Measurements from ENCODE around the gene FITM1.

The FITM1 gene

DNA sequence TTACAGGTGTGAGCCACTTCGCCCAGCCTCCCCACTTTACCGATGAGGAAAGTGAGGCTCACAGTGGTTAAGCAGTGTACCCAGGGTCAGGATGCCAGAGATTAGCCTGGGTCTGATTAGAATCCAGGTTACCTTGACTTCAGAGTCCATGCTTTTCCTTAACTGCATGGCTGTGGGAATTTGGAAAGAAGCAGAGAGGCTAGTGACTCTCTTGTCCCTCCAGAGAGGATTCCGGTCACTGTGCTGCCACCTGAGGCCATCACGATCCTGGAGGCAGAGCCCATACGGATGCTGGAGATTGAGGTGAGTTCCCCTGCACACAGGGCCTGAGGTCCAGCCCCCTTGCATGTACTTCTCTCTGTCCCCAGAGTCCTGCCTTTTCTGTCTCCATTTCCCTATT, 46.1 kb downstream of the FITM1 start:
- Mint-ChIP-seq H3K4me1 (peaks cover 10% of the 10 kb centered on the region), H3K9me3 (no peaks in the 10 kb centered on the region), H3K27ac (no peak overlapping the region), H3K4me3 (no peak overlapping the region), H3K27me3 (no peaks in the 10 kb centered on the region), H3K36me3 (peaks cover 2% of the 10 kb centered on the region)

GRCh38 chr14:24177041-24177825, 46.8 kb downstream of the FITM1 start:
- no peaks in the 10 kb centered on the region for H3K27me3 Mint-ChIP-seq
- H3K27ac Mint-ChIP-seq = no peak overlapping the region
- H3K9me3 Mint-ChIP-seq = no peaks in the 10 kb centered on the region
- no peak overlapping the region for H3K4me3 Mint-ChIP-seq
- H3K36me3 Mint-ChIP-seq = peaks cover 2% of the 10 kb centered on the region
- peaks cover 6% of the 10 kb centered on the region for H3K4me1 Mint-ChIP-seq

GRCh38 chr14:24177891-24178290, 47.4 kb downstream of the FITM1 start:
- peaks cover 7% of the 10 kb centered on the region for H3K4me1 Mint-ChIP-seq
- peaks cover 4% of the 10 kb centered on the region for H3K36me3 Mint-ChIP-seq

GRCh38 chr14:24178399-24179178, 48.1 kb downstream of the FITM1 start:
- H3K27me3 Mint-ChIP-seq = no peaks in the 10 kb centered on the region
- no peaks in the 10 kb centered on the region for H3K9me3 Mint-ChIP-seq
- H3K36me3 Mint-ChIP-seq = peaks cover 4% of the 10 kb centered on the region
- no peak overlapping the region for H3K27ac Mint-ChIP-seq
- peaks cover 5% of the 10 kb centered on the region for H3K4me1 Mint-ChIP-seq
- no peak overlapping the region for H3K4me3 Mint-ChIP-seq

More at GRCh38 chr14:24177891-24178290, 47.4 kb downstream of the FITM1 start:
- no peak overlapping the region for H3K4me3 Mint-ChIP-seq
- no peaks in the 10 kb centered on the region for H3K9me3 Mint-ChIP-seq
- no peaks in the 10 kb centered on the region for H3K27me3 Mint-ChIP-seq
- no peak overlapping the region for H3K27ac Mint-ChIP-seq

GRCh38 chr14:24179294-24179960, 49.0 kb downstream of the FITM1 start:
- no peak overlapping the region for H3K4me3 Mint-ChIP-seq
- H3K9me3 Mint-ChIP-seq = no peaks in the 10 kb centered on the region
- no peak overlapping the region for H3K27ac Mint-ChIP-seq
- peaks cover 5% of the 10 kb centered on the region for H3K4me1 Mint-ChIP-seq
- peaks cover 4% of the 10 kb centered on the region for H3K36me3 Mint-ChIP-seq
- no peaks in the 10 kb centered on the region for H3K27me3 Mint-ChIP-seq

- Mint-ChIP-seq H3K27me3 (no peaks in the 10 kb centered on the region), H3K36me3 (peaks cover 4% of the 10 kb centered on the region), H3K9me3 (no peaks in the 10 kb centered on the region)
Measured at GRCh38 chr14:24179961-24180796, 49.7 kb downstream of the FITM1 start.

DNA sequence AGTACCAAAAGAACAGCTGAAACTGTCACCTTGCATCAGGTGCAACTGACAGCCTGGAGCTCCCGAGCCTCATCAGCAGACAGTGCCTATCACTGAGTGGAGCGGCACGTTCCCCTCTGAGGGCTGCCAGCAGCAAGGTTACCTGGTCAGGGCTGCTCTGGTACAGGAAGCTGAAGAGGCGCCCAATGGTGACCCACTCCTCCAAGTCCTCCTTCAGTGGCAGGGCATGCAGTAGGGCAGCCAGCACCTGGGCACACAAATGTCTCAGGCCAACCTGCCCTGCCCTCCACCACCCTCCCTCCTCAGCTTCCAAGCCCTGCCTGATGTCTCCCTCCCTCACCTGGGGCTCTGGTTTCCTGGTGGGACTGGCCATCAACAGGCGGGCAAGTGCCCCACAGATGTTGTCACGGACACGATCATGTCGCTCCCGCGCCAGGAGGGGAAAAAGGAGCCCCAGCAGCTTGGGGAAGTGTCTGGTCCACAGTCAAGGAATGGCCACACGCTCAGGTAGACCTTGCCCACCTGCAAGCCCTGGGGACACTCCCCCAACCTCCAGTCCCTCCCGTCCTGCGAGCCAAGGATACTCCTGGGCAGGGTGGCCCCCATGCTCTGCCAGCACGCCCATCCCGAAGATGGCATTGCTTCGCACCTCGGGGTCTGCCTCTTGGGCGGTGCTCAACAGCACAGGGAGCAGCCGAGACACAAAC, 51.1 kb downstream of the FITM1 start:
- Mint-ChIP-seq H3K36me3 (peaks cover 4% of the 10 kb centered on the region), H3K9me3 (no peaks in the 10 kb centered on the region), H3K27ac (peak overlapping the region; percentile 32), H3K27me3 (no peaks in the 10 kb centered on the region), H3K4me3 (no peak overlapping the region), H3K4me1 (peaks cover 8% of the 10 kb centered on the region)

More at GRCh38 chr14:24179961-24180796, 49.7 kb downstream of the FITM1 start:
- Mint-ChIP-seq H3K27ac (peak overlapping the region; percentile 46), H3K4me3 (no peak overlapping the region), H3K4me1 (peaks cover 5% of the 10 kb centered on the region)

Data from activated naive CD4-positive, alpha-beta T cell treated with anti-CD3 and anti-CD28 coated beads, Interleukin-2, amount 50 U/mL, for 24 hours (primary cell).